ENCODE data around the gene SPEN.

DNA sequence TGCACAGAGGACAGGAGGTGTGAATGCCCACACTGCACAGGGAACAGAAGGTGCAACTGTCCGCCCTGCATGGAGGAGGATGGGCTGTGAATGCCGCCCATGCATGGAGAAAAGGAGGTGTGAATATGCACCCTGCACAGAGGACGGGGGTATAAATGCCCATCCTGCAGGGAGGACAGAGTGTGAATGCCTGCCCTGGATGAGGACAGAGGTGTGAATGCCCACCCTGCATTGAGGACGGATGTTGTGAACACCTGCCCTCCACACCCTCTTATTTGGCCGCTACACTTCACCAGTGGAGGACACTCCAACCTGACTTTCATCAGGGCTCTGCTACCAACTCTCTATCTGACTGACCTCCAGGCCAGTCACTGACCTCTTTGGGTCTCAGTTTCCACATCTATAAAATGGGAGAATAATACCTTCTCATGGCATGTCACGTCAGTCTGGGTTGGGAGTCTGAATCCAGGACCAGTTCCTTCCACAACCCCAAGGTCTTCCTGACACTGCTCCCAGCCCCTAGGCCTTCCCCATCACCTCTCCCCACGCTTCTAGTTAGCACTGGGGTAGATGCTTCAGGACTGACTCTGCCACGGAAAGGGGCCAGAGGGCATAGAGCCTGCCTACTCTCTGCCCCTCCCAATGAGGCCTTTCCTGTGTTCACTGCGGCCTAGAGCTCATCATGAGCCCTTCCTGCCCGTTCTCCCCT is 100.0 kb downstream of the SPEN start:
- TF ChIP-seq EZH2 (IDR thresholded peaks at IDR 0.05; ENCODE audit: low read length) = no peak
- no peak for TF ChIP-seq CTCF (optimal IDR thresholded peaks at IDR 0.05 in 1 of 3, IDR thresholded peaks at IDR 0.05 in 1 of 3, conservative IDR thresholded peaks at IDR 0.05 in 1 of 3; ENCODE audit: extremely low read depth in 1 of 3, insufficient read depth in 2 of 3, low read length in 3 of 3)

All from keratinocyte (primary cell).